Right forelimb (tissue), 1 donor: ENCODE measurements around the gene PIPOX.
"Not testable (repeated sequence)": the region's sequence is repeated elsewhere in the genome, so short reads cannot be mapped to it uniquely, and the experiment has no call there.

ENCODE experiments used
- DNase-seq: peaks from one replicate; pipeline ENCODE4 v3.0.0-alpha.2; 2018

The PIPOX gene

DNA sequence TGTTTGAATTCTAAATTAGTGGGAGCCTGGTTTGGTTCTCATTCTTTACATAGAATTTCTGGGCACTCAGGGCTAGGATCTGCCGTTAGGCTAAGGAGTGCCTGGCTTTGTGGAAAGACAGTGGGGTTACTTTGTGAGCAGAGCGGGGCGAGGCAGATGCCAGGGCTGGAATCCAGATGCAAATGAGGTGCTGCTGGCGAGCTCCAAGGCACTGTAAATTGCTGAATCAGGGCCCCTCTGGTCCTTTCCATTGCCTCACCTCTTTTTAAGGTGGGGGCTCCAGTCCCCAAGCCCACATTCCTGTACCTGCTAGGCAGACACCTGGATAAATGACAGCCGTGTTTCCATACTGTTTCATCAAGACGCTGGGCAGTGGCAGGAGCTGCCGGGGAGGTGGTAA, 33.8 kb downstream of the PIPOX start:
- DNase-seq: no peak

DNA sequence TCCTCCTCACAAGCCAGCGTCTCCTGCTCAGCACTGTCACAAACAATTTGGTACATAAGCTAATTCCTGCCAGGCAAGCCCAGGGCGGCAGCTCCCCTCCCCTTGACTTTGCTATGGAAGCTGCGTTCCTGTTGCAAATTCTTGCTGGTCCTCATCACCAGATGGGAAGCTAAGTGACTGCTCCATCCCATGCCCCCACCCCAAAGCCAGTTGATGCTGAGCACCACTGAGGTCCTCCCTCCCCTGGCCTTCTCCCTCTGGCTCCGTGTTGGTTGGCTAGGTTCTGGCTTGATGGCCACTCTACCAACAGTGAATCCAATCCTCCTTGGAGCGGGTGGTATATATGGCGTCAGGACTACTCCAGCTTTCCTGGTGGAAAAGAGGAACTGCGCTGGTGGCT, 34.4 kb downstream of the PIPOX start:
- DNase-seq: no peak

DNA sequence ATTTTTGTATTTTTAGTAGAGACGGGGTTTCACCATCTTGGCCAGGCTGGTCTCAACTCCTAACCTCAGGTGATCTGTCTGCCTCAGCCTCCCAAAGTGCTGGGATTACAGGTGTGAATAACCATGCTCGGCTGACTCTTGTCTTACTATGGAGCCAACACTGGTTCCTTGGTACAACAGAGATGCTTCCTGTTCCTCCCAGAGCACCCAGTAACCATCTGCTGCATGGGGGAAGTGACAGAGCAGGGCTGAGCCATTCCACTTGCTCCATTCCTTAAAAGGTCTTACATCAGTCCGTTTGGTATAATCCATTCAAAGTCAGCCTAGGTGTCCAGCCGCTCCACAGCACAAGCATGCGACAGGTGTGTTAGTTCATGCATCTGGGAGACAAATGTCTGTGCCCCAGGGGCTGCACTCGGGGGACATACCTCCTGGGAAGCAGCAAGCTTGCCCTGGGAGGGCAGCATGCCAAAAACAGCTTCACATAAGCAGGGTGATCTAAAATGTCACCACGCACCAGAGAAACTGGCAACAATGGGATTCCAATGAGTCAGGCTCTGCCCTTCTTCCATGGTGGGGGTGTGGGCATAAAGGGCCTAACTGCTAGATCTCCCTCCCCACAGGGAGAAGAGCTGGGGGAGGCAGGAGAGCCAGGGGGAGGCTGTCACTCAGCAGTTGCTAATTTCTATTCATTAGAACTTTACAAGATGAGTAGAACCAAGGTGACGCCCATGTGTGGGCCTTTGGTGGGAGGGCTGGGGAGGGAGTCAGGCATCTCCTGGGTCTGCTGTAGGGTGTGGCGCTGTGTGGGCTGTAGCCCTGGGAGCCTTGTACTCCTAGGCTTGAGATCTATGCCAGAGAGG, 35.5 kb downstream of the PIPOX start:
- DNase-seq: no peak

DNA sequence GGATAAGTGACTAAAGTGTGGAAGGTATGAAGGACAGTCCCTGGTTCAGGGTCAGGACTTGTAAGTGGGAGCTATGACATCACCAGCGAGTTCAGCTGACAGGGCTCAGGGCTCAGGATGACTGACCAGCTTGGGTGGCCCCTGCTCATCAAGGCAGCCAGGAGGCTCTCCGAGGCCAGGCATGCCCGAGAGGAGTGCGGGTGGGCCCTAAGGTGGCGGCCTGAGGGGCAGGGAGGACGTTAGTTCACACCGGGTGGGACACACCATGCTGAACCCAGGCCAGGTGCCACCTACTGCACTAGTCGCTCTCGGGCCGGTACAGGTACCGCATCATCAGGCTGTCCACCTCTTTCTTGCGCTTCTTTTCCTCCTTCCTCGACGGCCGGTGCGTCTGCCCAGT, 36.5 kb downstream of the PIPOX start:
- DNase-seq: no peak

DNA sequence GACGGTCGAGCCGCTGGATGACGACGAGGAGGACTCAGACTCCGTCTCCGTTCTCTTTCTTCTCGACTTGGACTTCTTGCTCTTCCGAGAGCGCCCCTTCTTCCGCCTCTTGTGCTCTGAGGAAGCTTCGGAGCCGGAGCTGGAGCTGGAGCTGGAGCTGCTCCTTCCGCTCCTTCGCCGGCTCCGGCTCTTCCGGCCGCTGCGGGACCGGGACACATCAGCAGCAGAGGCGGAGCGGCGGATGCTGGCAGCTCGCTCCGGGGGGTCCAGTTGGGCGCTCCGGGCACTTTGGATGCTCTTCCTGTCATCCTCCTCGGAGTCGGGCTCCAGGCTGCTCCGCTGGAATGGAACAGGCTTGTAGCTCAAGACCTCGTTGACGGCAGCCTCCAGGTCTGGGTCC, 36.9 kb downstream of the PIPOX start:
- no peak for DNase-seq

- DNase-seq: no peak
Measured at GRCh38 chr17:29080323-29080722, 37.4 kb downstream of the PIPOX start.

- DNase-seq: no peak
Measured at GRCh38 chr17:29080965-29081364, 38.0 kb downstream of the PIPOX start.

DNA sequence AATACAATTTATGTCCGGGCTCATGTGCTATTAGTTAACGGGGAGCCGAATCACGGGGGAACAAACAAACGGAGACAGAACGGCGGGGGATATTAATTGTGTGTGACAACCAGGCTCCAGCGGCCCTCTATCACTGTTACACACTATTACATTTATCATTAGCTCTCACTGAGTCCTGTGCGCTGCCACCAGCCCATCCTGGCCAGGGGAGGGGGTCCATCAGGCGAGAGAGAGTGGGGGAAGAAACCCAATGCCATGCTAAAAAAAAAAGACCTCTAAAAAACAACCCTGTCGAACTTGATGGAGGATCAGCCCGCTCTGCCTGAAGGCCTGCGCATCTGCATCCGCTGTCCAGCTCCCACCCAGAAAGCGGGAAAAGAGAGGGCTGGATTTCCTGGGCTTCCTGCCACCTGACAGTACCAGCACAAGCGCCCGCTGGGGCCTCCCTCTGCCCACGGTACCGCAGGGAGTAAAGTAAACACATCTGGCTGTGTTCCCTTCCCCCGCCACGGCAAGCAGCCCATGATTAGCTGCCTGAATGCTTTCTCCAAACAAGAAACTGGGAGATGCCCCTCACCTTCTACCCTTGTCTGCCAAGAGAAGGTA, 41.7 kb downstream of the PIPOX start:
- no peak for DNase-seq

DNA sequence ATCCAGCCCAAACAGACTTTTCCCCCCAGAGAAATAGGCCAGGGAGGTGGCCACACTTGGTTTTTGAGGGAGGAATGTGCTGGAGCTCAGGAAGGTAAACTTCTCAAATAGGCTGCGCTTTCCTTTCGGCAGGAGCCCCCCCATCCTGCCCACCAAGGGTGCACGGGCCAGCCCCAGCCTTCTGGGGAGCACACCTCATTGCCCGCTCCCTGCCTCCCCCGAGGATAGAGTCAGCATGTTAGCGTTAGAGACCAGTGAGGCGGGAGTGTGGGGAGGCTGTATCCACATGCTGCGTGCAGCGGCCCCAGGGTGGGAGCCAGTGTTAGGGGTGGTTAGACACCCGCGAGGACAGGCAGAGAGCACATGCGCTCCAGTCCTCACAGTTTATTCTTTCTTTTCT, 42.3 kb downstream of the PIPOX start:
- no peak for DNase-seq

DNA sequence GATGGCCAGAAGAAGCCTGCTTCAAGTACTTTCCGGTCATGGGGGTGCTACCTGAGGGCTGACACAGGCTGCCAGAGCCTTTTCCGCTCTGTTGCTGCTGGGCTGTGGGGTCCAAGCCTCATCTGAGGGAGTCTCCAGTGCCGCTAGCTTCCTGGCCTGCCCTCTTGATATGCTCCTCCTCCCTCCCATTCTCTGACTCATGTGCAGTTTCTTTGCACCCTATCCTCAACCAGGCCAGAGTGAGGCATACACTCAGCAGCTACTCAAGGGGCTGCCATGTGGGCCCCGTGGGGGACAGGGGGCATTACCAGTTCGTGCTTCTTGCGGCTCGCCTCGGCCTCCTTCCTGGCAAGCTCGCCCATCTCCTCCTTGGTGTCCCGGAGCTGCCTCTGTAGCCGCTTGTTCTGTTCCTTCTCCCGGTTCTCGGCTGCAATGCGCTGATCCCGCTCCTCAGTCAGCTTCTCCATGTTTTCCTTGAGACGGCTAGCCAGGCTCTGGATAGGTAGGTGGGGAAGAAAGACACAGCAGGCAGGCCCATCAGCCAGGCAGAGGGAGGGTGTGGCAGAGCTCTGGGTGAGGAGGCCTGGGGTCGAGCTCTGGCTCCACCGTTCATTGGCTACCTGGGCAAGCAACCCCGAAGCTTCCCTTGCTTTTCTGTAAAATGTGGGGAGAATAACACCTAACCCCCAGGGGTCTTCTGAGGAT, 43.8 kb downstream of the PIPOX start:
- no peak for DNase-seq

GRCh38 chr17:29088782-29089181, 45.8 kb downstream of the PIPOX start:
- not testable (repeated sequence) for DNase-seq

GRCh38 chr17:29089601-29090044, 46.7 kb downstream of the PIPOX start:
- DNase-seq: peak; percentile 72

- no peak for DNase-seq
Measured at GRCh38 chr17:29090108-29090507, 47.2 kb downstream of the PIPOX start.

DNA sequence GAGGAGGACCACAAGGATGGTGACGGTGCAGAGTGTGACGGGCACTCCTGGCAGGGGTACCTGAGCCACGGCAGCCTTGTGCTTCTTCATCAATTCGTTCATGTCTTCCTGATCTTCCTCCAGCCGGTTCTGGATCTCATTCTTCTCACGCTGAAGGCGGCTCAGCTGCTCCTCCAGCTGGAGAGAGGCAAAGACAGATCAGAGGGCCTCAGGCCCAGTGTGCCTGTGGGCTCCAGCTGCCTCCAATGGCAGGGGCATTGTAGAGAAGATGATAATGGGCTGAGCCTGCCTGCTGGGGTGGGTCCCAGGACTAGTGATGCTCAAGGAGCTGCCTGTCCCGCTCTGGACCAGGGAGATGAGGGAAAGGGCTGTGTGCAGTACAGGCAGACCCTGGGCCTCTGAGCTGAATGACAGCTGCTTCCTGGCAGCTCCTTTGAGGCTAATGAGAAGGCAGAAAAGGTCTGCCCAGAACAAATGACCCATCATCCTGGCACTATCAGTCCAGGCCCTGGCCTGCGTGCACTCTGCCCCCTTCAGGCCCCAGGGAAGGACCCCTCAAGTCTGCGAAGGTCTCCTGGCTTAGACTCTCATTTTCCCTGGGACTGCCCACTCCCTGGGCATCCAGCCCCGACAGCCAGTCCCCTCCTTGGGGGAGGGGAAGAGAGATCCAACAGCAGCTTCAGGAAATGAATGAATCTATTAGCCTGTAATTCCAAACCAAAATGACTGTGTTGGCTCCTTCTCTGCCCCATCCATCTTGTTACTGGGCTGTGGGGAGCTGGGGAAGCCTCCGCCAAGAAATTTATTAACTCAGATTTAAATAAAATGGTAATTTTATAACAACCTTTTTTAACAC, 48.0 kb downstream of the PIPOX start:
- no peak for DNase-seq

- no peak for DNase-seq
Measured at GRCh38 chr17:29091606-29092289, 48.8 kb downstream of the PIPOX start.

GRCh38 chr17:29093090-29093871, 50.3 kb downstream of the PIPOX start:
- no peak for DNase-seq

DNA sequence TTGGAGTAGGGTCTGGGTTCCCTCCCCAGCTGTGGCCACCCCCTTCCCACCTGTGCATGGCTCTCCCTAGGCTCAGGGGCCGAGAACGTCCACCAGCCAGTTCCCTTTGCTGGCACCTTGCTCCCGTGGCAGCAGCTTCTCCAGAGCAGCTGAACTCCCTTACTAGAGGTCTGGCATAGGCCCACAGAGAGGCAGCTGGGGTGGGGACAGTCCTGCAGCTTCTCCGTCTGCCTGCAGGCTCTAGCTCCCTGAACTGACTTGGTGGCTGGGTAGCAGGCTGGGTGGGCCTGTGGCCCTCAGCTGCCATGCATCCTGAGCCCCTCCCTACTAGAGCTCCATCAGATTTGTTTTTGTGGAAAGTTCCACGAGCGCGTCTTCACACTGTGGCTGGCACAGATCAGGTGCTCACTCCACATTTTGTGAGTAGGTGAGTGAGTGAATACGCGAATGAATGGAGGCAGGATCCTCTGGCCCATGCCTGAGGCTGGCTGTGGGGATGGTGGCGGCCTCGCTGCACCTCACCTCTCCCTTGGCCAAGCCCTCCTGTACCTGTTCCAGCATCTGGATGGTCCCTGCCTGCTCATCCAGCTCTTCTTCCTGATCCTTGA, 51.3 kb downstream of the PIPOX start:
- DNase-seq: no peak

GRCh38 chr17:29095439-29095838, 52.5 kb downstream of the PIPOX start:
- no peak for DNase-seq

- no peak for DNase-seq
Measured at GRCh38 chr17:29096094-29096493, 53.2 kb downstream of the PIPOX start.

DNA sequence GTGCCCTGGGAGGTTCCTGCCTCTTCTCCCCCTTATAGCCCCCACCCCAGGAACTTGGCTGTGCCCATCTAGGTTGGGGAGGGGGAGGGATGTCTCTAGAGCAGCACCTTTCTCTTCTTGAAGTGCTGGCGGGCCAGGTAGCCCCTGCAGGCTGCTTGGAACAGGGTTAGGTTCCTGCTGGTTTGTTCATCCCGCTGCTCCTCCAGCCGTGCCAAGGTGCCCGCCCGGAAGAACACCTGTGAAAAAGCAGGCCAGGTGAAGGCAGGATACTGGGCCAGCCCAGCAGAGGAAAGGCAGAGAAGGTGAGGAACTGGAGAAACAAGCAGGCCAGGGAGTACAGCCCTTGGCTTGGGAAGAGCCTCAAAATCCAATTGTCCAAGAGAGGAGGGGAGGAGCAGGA, 56.6 kb downstream of the PIPOX start:
- no peak for DNase-seq

GRCh38 chr17:29100296-29100695, 57.4 kb downstream of the PIPOX start:
- no peak for DNase-seq
